Peyer's patch (tissue), 4 donors: ENCODE results near the gene LAPTM5. TPM values are rescaled to one million over a fixed set of nuclear protein-coding genes. Genes with fewer than 3 reads are reported as not detected.

Experiments
- DNase-seq, 3 donors: peaks; one replicate each; pipeline ENCODE4 v3.0.0-alpha.2; 2017 to 2019
- H3K27ac ChIP-seq, 4 donors: fragments of 200-600 bp; sonication (generic); one replicate each; pipeline ENCODE4 v1.5.1; 2016 to 2019
- H3K27me3 ChIP-seq, 2 donors: fragments of 200-600 bp; sonication (generic); one replicate each; pipeline ENCODE4 v1.5.1; 2019
- H3K36me3 ChIP-seq, 3 donors: fragments of 200-600 bp; sonication (generic); one replicate each; pipeline ENCODE4 v1.5.1; 2016 to 2019
- H3K4me1 ChIP-seq, 4 donors: fragments of 200-600 bp; sonication (generic); one replicate each; pipeline ENCODE4 v1.5.1; 2016 to 2019
- H3K4me3 ChIP-seq, 4 donors: fragments of 200-600 bp; sonication (generic); 1 replicate in 3 of 4; 2 replicates in 1 of 4; pipeline ENCODE4 v1.5.1; 2016 to 2019; ENCODE audit warnings: mild to moderate bottlenecking in 1 of 4
- H3K9me3 ChIP-seq, 4 donors: fragments of 200-600 bp; sonication (generic); one replicate each; pipeline ENCODE4 v1.5.1; 2016 to 2019; ENCODE audit warnings: mild to moderate bottlenecking in 1 of 4
- POLR2A ChIP-seq, 2 donors: fragments of 450-650 bp; IDR thresholded peaks; one replicate each; pipeline ENCODE4 v1.5.1; 2017; ENCODE audit warnings: antibody characterized with exemption in 2 of 2, mild to moderate bottlenecking in 2 of 2, moderate library complexity in 2 of 2
- total RNA-seq, 4 donors: library from RNA; depleted of rRNA; stranded (reverse); fragments of >200 nt; gene quantifications; one replicate each; pipeline ENCODE4 v1.1.0, GENCODE V29; 2016
- TF ChIP-seq, protein P1 (sequence below), 6 experiments: fragments of 450-650 bp in 4 of 6; fragments of 200-600 bp in 2 of 6; sonication (generic) in 1 of 6; IDR thresholded peaks; one replicate each; pipeline ENCODE4 v1.5.1; 2017 to 2019; ENCODE audit warnings: antibody characterized with exemption in 6 of 6, mild to moderate bottlenecking in 3 of 6, moderate library complexity in 1 of 6

Gene LAPTM5
- total RNA-seq, 4 donors from 2014 or later = 10.3 to 77.6 (median 18.3) TPM

DNA sequence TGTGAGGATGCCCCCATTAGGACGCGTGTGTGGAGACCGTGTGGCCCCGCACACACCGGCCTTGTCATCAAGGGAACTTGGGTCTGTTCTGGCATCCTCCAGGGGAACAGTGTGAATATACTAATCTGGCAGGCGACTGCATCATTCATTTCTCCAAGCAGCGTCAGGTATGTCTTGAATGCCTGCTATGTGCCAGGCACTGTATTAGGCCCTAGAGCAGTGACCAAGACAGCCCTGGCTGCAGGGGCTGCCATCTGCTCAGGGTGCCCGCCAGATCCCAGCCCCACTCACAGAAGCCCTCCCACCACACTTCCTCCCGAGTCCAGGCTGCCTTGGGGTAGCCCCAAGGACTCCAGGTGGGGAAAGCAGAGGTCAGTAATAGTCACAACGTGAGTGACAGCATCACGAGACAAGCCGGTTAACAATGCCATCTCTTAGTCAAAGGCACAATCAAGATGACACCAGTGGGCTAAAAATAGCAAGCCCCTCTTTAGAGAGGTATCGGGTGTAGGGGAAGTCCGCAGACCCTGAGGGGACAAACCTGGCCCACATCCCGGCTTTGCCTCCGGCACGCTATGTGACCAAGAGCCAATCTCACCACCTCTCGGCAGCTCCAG lies 7.5 kb upstream of the LAPTM5 start:
- Histone ChIP-seq H3K4me3 (no peak overlapping the region), H3K27me3 (no peaks in the 10 kb centered on the region), H3K4me1 (peaks cover 0 to 18% (median 10%) of the 10 kb centered on the region in 4 donors), H3K9me3 (no peaks in the 10 kb centered on the region), H3K27ac (no peak overlapping the region), H3K36me3 (no peaks in the 10 kb centered on the region)
- TF ChIP-seq, protein P1, sequence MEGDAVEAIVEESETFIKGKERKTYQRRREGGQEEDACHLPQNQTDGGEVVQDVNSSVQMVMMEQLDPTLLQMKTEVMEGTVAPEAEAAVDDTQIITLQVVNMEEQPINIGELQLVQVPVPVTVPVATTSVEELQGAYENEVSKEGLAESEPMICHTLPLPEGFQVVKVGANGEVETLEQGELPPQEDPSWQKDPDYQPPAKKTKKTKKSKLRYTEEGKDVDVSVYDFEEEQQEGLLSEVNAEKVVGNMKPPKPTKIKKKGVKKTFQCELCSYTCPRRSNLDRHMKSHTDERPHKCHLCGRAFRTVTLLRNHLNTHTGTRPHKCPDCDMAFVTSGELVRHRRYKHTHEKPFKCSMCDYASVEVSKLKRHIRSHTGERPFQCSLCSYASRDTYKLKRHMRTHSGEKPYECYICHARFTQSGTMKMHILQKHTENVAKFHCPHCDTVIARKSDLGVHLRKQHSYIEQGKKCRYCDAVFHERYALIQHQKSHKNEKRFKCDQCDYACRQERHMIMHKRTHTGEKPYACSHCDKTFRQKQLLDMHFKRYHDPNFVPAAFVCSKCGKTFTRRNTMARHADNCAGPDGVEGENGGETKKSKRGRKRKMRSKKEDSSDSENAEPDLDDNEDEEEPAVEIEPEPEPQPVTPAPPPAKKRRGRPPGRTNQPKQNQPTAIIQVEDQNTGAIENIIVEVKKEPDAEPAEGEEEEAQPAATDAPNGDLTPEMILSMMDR (IDR thresholded peaks at IDR 0.05) = no peak
- TF ChIP-seq POLR2A (IDR thresholded peaks at IDR 0.05) = no peak
- DNase-seq = no peak

DNA sequence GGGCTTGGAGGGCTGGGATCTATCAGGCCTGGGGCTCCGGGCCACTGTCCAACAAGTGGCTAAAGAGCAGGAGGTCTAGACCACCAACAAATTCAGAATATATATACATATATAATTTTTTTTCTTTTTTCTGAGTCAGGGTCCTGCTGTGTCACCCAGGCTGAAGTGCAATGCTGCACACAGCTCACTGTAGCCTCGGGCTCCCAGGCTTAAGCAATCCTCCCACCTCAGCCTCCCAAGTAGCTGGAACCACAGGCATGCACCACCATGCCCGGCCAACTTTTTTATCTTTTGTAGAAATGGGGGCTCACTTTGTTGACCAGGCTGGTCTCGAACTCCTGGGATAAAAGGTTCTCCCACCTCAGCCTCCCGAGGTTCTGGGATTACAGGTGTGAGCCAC lies 6.8 kb upstream of the LAPTM5 start:
- no peak for TF ChIP-seq POLR2A (IDR thresholded peaks at IDR 0.05)
- TF ChIP-seq, protein P1 (IDR thresholded peaks at IDR 0.05) = no peak
- H3K4me1 ChIP-seq = peaks cover 0 to 22% (median 12%) of the 10 kb centered on the region in 4 donors
- no peak overlapping the region for H3K4me3 ChIP-seq
- no peaks in the 10 kb centered on the region for H3K36me3 ChIP-seq
- DNase-seq = no peak
- no peak overlapping the region for H3K27ac ChIP-seq
- H3K27me3 ChIP-seq = no peaks in the 10 kb centered on the region
- H3K9me3 ChIP-seq = no peaks in the 10 kb centered on the region

DNA sequence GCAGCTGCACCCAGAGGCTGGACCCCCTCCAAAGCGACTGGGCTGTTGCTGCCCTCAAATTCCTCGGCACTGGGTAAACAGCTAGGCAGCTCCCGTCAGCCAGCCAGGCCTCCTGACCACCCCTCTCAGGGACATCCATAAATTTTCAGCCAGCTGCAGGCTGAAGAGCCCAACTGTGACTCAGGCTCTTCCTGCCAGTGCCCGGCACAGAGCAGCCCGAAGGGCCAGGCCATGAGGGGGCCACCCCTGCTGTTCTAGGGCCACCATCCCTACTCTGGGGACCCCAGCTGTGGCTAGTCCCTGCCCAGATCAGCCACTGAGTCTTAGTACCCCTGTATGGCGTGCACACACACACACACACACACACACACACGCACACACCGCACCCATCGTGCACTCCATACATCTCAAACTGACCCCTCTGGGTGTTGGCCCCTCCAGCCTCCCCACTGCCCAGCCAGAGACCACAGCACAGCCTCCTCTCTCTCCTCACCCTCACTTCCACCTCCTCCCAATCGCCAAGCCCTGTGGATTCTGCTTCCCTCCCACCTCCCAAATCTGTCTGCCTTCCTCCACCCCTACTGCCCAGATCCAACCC lies 6.2 kb upstream of the LAPTM5 start:
- no peak for TF ChIP-seq POLR2A (IDR thresholded peaks at IDR 0.05)
- TF ChIP-seq, protein P1 (IDR thresholded peaks at IDR 0.05) = no peak
- peaks cover 0 to 28% (median 15%) of the 10 kb centered on the region in 4 donors for H3K4me1 ChIP-seq
- no peak for DNase-seq
- no peaks in the 10 kb centered on the region for H3K9me3 ChIP-seq
- no peak overlapping the region for H3K27ac ChIP-seq
- H3K4me3 ChIP-seq = no peak overlapping the region
- no peaks in the 10 kb centered on the region for H3K36me3 ChIP-seq
- H3K27me3 ChIP-seq = no peaks in the 10 kb centered on the region

DNA sequence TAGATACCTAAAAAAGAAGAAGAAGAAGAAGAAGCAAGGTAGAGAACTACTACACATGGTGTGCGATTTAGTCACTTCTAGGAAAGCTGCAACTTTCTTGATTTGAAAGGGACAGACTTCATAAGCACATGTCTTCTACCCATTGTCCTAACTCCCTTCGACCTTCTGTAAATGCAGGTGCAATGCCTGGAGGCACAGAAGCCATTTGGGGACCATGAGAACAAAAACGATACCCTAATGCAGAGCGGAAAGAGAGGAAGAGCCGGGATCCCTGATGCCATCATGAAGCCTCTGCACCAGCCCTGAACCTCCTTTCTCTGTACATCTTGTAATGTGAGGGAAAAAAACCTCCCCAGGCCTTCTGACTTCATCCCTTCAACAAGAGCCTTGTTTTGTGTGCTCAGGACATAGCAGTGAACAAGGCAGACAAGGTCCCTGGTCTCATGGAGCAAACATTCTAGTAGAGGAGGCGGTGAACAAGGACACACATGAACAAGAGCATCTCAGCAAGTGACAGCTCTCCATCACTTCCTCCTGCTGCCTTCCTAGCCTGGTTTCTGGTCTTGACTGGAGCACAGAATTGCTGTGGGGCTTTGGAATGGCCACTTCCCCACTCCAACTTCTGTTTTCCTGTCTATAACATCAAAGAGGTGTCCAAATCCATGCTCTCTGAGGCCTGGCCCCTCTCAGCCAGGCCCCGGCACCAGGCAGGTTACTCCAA lies 5.5 kb upstream of the LAPTM5 start:
- H3K27ac ChIP-seq = peak overlapping the region in 1 of 4 donors; percentile 40
- H3K36me3 ChIP-seq = no peaks in the 10 kb centered on the region
- H3K4me3 ChIP-seq = no peak overlapping the region
- H3K9me3 ChIP-seq = no peaks in the 10 kb centered on the region
- no peak for DNase-seq
- peaks cover 0 to 35% (median 18%) of the 10 kb centered on the region in 4 donors for H3K4me1 ChIP-seq
- H3K27me3 ChIP-seq = no peaks in the 10 kb centered on the region
- TF ChIP-seq, protein P1 (IDR thresholded peaks at IDR 0.05) = no peak

DNA sequence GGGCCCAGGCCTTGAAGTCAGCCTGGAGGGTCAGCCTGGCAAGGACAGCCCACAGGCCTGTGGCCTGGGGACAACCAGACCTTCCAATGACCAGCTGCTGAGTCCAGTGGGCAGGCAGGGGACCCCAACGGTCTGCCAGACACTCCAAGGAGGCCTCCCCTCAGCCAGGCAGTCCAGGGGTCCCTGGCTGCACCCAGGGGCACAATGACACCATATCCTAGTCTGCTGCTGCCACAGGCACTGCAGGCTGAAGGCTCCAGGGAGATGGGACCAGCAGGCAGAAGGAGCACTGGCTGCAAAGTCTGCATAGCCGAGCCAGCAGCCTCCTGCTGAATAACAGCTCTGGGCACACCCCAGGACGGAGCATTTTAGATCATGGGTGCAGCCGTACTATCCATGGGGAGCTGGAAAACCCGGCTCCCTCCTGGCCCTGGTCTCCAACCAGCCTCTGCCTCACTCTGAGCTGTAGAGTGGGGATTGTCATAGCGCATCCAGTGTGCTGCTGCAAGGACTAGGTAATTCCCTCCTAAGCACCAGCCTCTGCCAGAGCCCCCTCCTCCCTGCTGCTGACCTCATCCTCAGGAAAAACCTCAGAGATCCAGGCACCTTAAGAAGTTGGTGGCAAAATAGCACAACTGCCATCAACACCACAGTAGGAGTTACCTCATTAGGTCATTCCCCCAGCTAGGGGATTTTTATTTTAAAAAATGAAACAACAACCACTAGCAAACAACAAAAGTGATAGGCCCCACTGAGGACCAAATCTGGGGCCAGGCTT lies 4.8 kb upstream of the LAPTM5 start:
- H3K27me3 ChIP-seq = no peaks in the 10 kb centered on the region
- TF ChIP-seq, protein P1 (IDR thresholded peaks at IDR 0.05) = no peak
- TF ChIP-seq POLR2A (IDR thresholded peaks at IDR 0.05) = no peak
- no peaks in the 10 kb centered on the region for H3K36me3 ChIP-seq
- DNase-seq = no peak
- no peaks in the 10 kb centered on the region for H3K9me3 ChIP-seq
- no peak overlapping the region for H3K4me3 ChIP-seq
- H3K27ac ChIP-seq = peak overlapping the region in 1 of 4 donors; percentile 97
- peaks cover 0 to 39% (median 20%) of the 10 kb centered on the region in 4 donors for H3K4me1 ChIP-seq
